Heart right ventricle (tissue), 16 donors: Measurements from ENCODE around the gene KPNA1. TPM values are rescaled to one million over a fixed set of nuclear protein-coding genes. Genes with fewer than 3 reads are reported as not detected.

Experiments
- ATAC-seq, 8 donors: fragments of 200-7000 bp; cut with Tn5 transposase; one replicate each; pipeline ENCODE4 v1.9.1; 2020; ENCODE audit warnings: mild to moderate bottlenecking in 8 of 8, moderate library complexity in 8 of 8, moderate number of reproducible peaks in 1 of 8
- DNase-seq, 2 donors: peaks; one replicate each; pipeline ENCODE4 v3.0.0-alpha.2; 2020
- H3K27ac ChIP-seq, 10 donors: fragments of 200-600 bp; sonication (generic) in 2 of 10; one replicate each; pipeline versions ENCODE4 v1.5.0 to v1.8.0; 2020 to 2022; ENCODE audit warnings: mild to moderate bottlenecking in 3 of 10
- H3K27me3 ChIP-seq, 7 donors: fragments of 200-600 bp; one replicate each; pipeline ENCODE4 v1.8.0; 2021 to 2022; ENCODE audit warnings: mild to moderate bottlenecking in 2 of 7
- H3K36me3 ChIP-seq, 9 donors: fragments of 200-600 bp; sonication (generic) in 1 of 9; one replicate each; pipeline versions ENCODE4 v1.5.0 to v1.8.0; 2020 to 2022; ENCODE audit warnings: mild to moderate bottlenecking in 2 of 9
- H3K4me1 ChIP-seq, 9 donors: fragments of 200-600 bp; sonication (generic) in 1 of 9; one replicate each; pipeline versions ENCODE4 v1.5.0 to v1.8.0; 2020 to 2022; ENCODE audit warnings: mild to moderate bottlenecking in 4 of 9
- H3K4me3 ChIP-seq, 10 donors: fragments of 200-600 bp; sonication (generic) in 2 of 10; one replicate each; pipeline versions ENCODE4 v1.5.0 to v1.8.0; 2020 to 2022; ENCODE audit warnings: mild to moderate bottlenecking in 7 of 10, moderate library complexity in 2 of 10
- H3K9me3 ChIP-seq, 11 donors: fragments of 200-600 bp in 10 of 11; sonication (generic) in 2 of 11; one replicate each; pipeline versions ENCODE4 v1.5.0 to v1.8.0; 2013 to 2022; ENCODE audit warnings: mild to moderate bottlenecking in 2 of 11, control low read depth in 1 of 11, moderate library complexity in 1 of 11
- WGBS, 2 donors: extraction: QIAGEN DNeasy Blood & Tissue Kit; methylation state at CpG; one replicate each; pipeline ENCODE4 v1.1.7; 2013; ENCODE audit warnings: inconsistent platforms in 1 of 2; 5-methylcytosine and 5-hydroxymethylcytosine counted together
- intact Hi-C, 10 donors: fragments of 100-400 bp; cut with DNase I; formaldehyde crosslinking; loops; one replicate each; pipeline versions ENCODE4 v1.11.1 to v1.14.2; 2022
- long read RNA-seq, 3 donors: library from polyadenylated mRNA; unstranded; transcript quantifications; one replicate each; pipeline ENCODE4 v2.0.0, GENCODE V29; 2020 to 2021
- polyA plus RNA-seq, 2 donors: library from polyadenylated mRNA; stranded (reverse); fragments of 200-250 nt; gene quantifications; one replicate each; pipeline ENCODE4 v1.2.3, GENCODE V29; 2013
- total RNA-seq, 10 donors: library from RNA; stranded (reverse); fragmentation: NEBNext Ultra II Directional in 3 of 10; extraction: Animal tissue kit (Norgen Biotek cat#: 25700) in 3 of 10; gene quantifications; one replicate each; pipeline versions ENCODE4 v1.2.1 to v1.2.4, GENCODE V29; 2021 to 2023
- TF ChIP-seq, protein P1 (sequence below), 9 donors: fragments of 200-600 bp; sonication (generic) in 2 of 9; IDR thresholded peaks; one replicate each; pipeline versions ENCODE4 v1.5.0 to v1.8.0; 2021 to 2022; ENCODE audit warnings: antibody characterized with exemption in 9 of 9, mild to moderate bottlenecking in 5 of 9, moderate library complexity in 1 of 9
- donor health status: Arrhythmogenic right ventricular cardiomyopathy.
- donor health status: ischemic (EF 13 %, LVEDD 7.1; RV severe dilation, severe dysfunction).
- donor health status: healthy with polysubstance abuse.
- donor health status: DM: no; HTN: yes; CAD: no.
- donor health status: DM: no; HTN: no; CAD: no.
- donor health status: ischemic (EF 25% LVEDD 6.9; RV normal size, moderate dysfunction).
- donor health status: ischemic (EF 25% LVEDD 5.7; RV mildly dilated, moderate dysfunction).
- donor health status: healthy.
- donor health status: DM: yes; HTN: yes; CAD: no.
- donor health status: Ischemic cardiomyopathy.
- donor health status: ischemic (EF 35%, LVEDD 5.7; RV mildly dilated, moderate dysfunction).
- donor health status: nonischemic (EF 11% LVEDD 7.7; RV severe dilation, severe dysfunction).
- donor health status: DM: yes; HTN: yes; CAD: no.
- donor health status: PGD.
- donor health status: ischemic (EF 29% LVEDD 5.4; RV normal size, mild dysfunction).
- donor health status: nonischemic (EF 23%, LVEDD 6.1; RV moderate dilation, normal function).

Gene KPNA1
- total RNA-seq (100 to 1,000 TPM in 3 of 10 donors, 10 to 100 TPM in 7; 71.0 to 121 (median 86.9) TPM), polyA plus RNA-seq (10 to 100 TPM; 14.5 to 14.8 TPM)
- long read RNA-seq, donor 1, full-length matches to known transcripts: 65 of 74 reads
- long read RNA-seq, donor 1, partial matches to known transcripts: 2 of 74 reads
- long read RNA-seq, donor 1, other reads (novel, unspliced or antisense): 7 of 74 reads
- long read RNA-seq, donor 2, full-length matches to known transcripts: 65 of 83 reads
- long read RNA-seq, donor 2, partial matches to known transcripts: 7 of 83 reads
- long read RNA-seq, donor 2, other reads (novel, unspliced or antisense): 11 of 83 reads
- long read RNA-seq, donor 3, full-length matches to known transcripts: 109 of 158 reads
- long read RNA-seq, donor 3, partial matches to known transcripts: 16 of 158 reads
- long read RNA-seq, donor 3, other reads (novel, unspliced or antisense): 33 of 158 reads

DNA sequence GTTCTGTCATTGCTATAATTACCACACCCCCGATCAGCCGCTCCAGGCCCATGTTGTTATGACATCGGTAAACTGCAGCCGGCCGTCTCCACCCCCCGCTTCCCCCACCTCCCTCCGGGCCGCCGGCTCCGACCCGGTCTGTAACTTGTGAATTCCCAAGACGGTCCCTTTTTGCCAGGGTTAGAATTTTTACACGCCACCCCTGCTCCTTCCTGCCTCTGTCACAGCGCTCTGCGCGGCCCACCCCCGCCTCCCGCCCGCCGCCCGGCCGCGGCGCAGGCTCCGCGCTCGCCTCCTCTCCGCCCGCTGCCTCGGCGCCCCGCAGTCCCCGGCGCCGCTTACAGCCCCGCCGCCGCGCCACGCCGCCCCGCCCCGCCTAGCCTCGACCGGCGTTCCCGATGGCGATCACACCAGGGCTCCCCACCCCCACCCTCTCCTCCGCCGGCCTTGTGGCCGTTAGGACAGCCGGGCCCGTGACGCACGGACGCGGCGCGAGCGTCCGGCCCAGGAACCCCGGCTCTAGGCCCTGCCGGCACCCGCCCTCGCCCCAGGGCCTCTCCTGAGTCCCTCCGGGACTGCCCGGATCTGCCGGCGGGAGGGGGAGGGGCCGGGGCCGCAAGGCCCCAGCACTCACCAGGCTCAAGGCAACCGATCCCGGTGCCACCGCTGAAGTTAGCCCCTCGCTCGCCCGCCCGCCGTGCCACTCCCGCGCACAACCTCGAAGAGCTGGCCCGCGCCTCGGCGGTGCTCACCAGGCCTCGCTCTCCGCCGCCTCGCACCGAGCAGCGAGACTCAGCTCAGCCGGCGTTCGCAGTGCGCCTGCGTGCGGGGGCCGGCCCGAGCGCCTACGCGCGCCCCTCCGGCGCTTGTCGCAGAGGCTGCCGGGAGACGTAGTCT lies at the start of gene KPNA1:
KPNA1 (minus strand) TSS at position 817 of the 897 bp plus-strand sequence. CDS start 18,374 bp downstream, outside the sequence.
- intact Hi-C loops: loop anchor here in 4 of 10 donors (5.0 to 10.0 kb wide), 3 partner anchors 37 to 97 kb away; partner anchors contain the start of gene WDR5B (in 2 of the 4)
- peak within 1 kb of the TSS; percentile 62 to 93 (median 86) for H3K4me3 ChIP-seq
- no peaks in the 10 kb centered on the region for H3K36me3 ChIP-seq
- peak within 1 kb of the TSS; percentile 78 to 99 (median 96) for H3K27ac ChIP-seq
- TF ChIP-seq, protein P1, sequence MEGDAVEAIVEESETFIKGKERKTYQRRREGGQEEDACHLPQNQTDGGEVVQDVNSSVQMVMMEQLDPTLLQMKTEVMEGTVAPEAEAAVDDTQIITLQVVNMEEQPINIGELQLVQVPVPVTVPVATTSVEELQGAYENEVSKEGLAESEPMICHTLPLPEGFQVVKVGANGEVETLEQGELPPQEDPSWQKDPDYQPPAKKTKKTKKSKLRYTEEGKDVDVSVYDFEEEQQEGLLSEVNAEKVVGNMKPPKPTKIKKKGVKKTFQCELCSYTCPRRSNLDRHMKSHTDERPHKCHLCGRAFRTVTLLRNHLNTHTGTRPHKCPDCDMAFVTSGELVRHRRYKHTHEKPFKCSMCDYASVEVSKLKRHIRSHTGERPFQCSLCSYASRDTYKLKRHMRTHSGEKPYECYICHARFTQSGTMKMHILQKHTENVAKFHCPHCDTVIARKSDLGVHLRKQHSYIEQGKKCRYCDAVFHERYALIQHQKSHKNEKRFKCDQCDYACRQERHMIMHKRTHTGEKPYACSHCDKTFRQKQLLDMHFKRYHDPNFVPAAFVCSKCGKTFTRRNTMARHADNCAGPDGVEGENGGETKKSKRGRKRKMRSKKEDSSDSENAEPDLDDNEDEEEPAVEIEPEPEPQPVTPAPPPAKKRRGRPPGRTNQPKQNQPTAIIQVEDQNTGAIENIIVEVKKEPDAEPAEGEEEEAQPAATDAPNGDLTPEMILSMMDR (IDR thresholded peaks at IDR 0.05): no peak
- peaks cover 0 to 9% (median 0%) of the 10 kb centered on the region in 11 donors for H3K9me3 ChIP-seq
- WGBS, 2 donors: 0% methylated on average over 90 to 109 of the region's 109 CpGs
- DNase-seq: peak; percentile 85 to 87
- peaks cover 0 to 35% (median 30%) of the 10 kb centered on the region in 9 donors for H3K4me1 ChIP-seq
- H3K27me3 ChIP-seq: no peaks in the 10 kb centered on the region
- peak; percentile 97 to 99 (median 97) for ATAC-seq

DNA sequence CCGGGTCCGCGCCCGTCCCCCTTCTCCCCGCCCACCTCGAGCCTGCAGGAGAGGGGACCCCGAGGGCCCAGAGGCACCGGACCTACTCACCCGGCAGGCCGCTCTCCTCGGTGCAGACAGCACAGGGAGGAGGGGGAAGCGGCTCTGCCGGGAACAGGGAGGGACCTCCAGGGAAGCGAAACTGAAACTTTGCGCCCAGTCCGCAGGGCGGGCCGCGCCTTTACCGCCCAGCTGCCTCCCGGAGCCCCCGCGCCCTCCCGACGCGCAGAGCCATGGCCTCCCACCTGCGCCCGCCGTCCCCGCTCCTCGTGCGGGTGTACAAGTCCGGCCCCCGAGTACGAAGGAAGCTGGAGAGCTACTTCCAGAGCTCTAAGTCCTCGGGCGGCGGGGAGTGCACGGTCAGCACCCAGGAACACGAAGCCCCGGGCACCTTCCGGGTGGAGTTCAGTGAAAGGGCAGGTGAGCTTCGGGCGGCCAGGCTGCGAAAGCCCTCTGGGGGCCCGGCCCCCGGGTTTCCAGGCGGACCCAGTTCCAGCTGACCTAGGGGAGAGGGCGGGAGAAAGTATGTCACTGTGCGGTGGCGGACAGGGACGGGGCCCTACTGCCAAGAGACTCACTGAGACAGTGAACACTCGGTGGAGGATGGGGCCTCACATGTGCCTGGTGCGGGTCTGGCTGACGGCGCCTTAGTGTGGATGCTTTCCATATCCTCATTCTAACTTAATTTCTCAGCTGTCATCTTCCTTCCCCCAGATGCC lies 49.6 kb upstream of the KPNA1 start, which contains the start of the genes DTX3L and PARP9:
DTX3L (plus strand) TSS at position 184 of the 758 bp plus-strand sequence; CDS start at position 273, 89 bp downstream.
PARP9 (minus strand) TSS at position 146 of the 758 bp plus-strand sequence. CDS start 4,680 bp downstream, outside the sequence.
- intact Hi-C loops: loop anchor here in 2 of 10 donors (2.0 to 10.0 kb wide), 2 partner anchors 110 to 116 kb away; partner anchors contain the start of gene PARP14 (in 1 of the 2)
- H3K4me3 ChIP-seq: peak within 1 kb of the TSS; percentile 58 to 96 (median 90)
- H3K36me3 ChIP-seq: peaks cover 0 to 46% (median 12%) of the 10 kb centered on the region in 9 donors
- H3K9me3 ChIP-seq: no peaks in the 10 kb centered on the region
- TF ChIP-seq, protein P1 (IDR thresholded peaks at IDR 0.05): no peak
- peaks cover 0 to 76% (median 42%) of the 10 kb centered on the region in 9 donors for H3K4me1 ChIP-seq
- 0% methylated on average over 56 of the region's 56 CpGs for WGBS, 2 donors
- no peaks in the 10 kb centered on the region for H3K27me3 ChIP-seq
- DNase-seq (peak; percentile 85 to 87), ATAC-seq (peak; percentile 98 to 99 (median 98))
- peak within 1 kb of the TSS; percentile 86 to 99 (median 96) for H3K27ac ChIP-seq

DNA sequence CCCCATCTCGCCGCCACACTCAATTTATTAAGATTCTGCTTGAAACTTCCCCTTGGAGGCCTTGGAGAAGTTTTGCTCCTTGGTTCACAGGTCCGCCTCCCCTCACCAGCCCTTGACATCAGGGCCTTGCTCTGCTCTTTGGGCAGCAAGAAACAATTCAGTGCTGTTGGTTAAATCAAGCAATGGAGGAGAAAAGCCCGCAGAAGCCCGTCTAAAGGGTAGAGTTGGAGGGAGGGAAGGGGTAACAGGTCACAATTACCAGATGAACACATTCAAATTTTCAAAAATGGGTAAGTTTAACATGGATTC lies 48.9 kb upstream of the KPNA1 start:
- ATAC-seq (peak in 6 of 8 donors; percentile 11 to 39 (median 26)), DNase-seq (no peak)
- peaks cover 0 to 70% (median 42%) of the 10 kb centered on the region in 9 donors for H3K4me1 ChIP-seq
- TF ChIP-seq, protein P1 (IDR thresholded peaks at IDR 0.05): no peak
- WGBS, 2 donors: 32 to 38% methylated on average over 5 of the region's 5 CpGs
- H3K4me3 ChIP-seq: peak overlapping the region; percentile 58 to 96 (median 90)
- H3K27me3 ChIP-seq: no peaks in the 10 kb centered on the region
- H3K9me3 ChIP-seq: no peaks in the 10 kb centered on the region
- intact Hi-C loops: loop anchor here in 2 of 10 donors (2.0 to 10.0 kb wide), 2 partner anchors 111 to 117 kb away; partner anchors contain the start of gene PARP14 (in 1 of the 2)
- H3K36me3 ChIP-seq: peaks cover 0 to 46% (median 12%) of the 10 kb centered on the region in 9 donors
- H3K27ac ChIP-seq: peak overlapping the region; percentile 86 to 99 (median 96)
